ENCODE results near the gene SNORC.

DNA sequence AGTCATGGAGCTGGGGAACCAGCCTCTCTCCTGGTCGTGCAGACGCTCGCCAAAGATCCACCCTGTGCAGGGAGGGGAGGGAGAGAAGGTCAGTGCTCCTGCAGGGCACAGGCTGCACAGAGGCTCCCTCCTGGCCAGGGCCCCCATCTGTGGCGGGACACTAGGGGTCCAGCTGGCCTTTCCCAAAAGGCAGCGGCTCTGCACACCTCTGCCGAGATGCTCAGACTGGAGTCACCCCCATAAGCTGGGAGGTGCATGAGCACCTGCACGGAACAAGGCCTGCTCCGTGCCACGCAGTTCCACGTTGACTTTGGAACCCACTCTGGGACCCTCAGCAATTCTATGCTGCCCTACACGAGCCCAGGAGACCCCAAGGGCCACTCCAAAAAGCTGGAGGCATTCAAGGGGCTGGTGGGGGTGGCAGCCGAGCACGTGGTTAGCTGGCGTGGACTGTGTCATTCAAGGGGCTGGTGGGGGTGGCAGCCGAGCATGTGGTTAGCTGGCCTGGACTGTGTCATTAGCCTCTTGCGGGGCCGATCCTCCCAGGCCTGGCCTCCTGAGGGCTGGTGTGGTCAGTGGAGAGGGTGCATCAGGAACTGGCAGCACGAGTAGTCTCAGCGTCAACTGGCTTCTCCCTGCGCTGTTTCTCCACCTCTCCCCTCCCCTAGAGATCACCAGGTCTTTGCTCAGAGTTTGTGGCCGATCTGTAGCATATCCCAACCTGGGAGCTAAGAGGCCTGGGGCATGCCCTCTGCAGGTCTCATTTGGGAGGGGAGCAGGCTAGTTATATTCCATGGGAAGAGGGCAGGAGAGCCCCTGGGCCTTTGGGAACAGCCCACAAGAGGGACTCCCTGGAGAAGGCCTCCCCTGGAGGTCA lies 9.8 kb downstream of the SNORC start:
- TF ChIP-seq, protein P1, sequence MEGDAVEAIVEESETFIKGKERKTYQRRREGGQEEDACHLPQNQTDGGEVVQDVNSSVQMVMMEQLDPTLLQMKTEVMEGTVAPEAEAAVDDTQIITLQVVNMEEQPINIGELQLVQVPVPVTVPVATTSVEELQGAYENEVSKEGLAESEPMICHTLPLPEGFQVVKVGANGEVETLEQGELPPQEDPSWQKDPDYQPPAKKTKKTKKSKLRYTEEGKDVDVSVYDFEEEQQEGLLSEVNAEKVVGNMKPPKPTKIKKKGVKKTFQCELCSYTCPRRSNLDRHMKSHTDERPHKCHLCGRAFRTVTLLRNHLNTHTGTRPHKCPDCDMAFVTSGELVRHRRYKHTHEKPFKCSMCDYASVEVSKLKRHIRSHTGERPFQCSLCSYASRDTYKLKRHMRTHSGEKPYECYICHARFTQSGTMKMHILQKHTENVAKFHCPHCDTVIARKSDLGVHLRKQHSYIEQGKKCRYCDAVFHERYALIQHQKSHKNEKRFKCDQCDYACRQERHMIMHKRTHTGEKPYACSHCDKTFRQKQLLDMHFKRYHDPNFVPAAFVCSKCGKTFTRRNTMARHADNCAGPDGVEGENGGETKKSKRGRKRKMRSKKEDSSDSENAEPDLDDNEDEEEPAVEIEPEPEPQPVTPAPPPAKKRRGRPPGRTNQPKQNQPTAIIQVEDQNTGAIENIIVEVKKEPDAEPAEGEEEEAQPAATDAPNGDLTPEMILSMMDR (CRISPR knock-in tag; IDR thresholded peaks at IDR 0.05) = no peak
- TF ChIP-seq HOXA9 (CRISPR knock-in tag; IDR thresholded peaks at IDR 0.05; ENCODE audit: borderline replicate concordance) (no peak), ZC3H4 (CRISPR knock-in tag; IDR thresholded peaks at IDR 0.05; ENCODE audit: borderline replicate concordance) (no peak), FOXP1 (IDR thresholded peaks at IDR 0.05) (no peak), FOXP1 (CRISPR knock-in tag; IDR thresholded peaks at IDR 0.05) (no peak), JUN (CRISPR knock-in tag; IDR thresholded peaks at IDR 0.05) (no peak), PCBP2 (optimal IDR thresholded peaks at IDR 0.05; ENCODE audit: low read depth, low read length, poor library complexity, severe bottlenecking) (no peak), ZNF224 (CRISPR knock-in tag; IDR thresholded peaks at IDR 0.05) (no peak)
- TF ChIP-seq, protein P2, sequence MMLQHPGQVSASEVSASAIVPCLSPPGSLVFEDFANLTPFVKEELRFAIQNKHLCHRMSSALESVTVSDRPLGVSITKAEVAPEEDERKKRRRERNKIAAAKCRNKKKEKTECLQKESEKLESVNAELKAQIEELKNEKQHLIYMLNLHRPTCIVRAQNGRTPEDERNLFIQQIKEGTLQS (CRISPR knock-in tag; IDR thresholded peaks at IDR 0.05) = no peak
